B cell (primary cell): ENCODE measurements around the gene CAMK2B.

Experiments used
- EZH2 ChIP-seq: IDR thresholded peaks from 2 replicates; pipeline ENCODE4 v1.6.1; 2012; ENCODE audit warnings: borderline replicate concordance, low read depth, mild to moderate bottlenecking, moderate library complexity, low read length; ENCODE audit not compliant: insufficient read depth, poor library complexity, severe bottlenecking
- TF ChIP-seq, protein P1 (sequence below): fragments of 200-600 bp; IDR thresholded peaks from one replicate; pipeline ENCODE4 v1.8.0; 2022; ENCODE audit warnings: antibody characterized with exemption, mild to moderate bottlenecking

GRCh38 chr7:44197474-44197873, 127.9 kb downstream of the CAMK2B start:
- TF ChIP-seq, protein P1, sequence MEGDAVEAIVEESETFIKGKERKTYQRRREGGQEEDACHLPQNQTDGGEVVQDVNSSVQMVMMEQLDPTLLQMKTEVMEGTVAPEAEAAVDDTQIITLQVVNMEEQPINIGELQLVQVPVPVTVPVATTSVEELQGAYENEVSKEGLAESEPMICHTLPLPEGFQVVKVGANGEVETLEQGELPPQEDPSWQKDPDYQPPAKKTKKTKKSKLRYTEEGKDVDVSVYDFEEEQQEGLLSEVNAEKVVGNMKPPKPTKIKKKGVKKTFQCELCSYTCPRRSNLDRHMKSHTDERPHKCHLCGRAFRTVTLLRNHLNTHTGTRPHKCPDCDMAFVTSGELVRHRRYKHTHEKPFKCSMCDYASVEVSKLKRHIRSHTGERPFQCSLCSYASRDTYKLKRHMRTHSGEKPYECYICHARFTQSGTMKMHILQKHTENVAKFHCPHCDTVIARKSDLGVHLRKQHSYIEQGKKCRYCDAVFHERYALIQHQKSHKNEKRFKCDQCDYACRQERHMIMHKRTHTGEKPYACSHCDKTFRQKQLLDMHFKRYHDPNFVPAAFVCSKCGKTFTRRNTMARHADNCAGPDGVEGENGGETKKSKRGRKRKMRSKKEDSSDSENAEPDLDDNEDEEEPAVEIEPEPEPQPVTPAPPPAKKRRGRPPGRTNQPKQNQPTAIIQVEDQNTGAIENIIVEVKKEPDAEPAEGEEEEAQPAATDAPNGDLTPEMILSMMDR = no peak
- no peak for TF ChIP-seq EZH2
